NCI-H460 (cell line): ENCODE data around the gene DMRTC2. TPM values are rescaled to one million over a fixed set of nuclear protein-coding genes. Genes with fewer than 3 reads are reported as not detected.
A peak's percentile ranks its signal among the peaks of the same experiment; 100 is the strongest.

Experiments used
- DNase-seq: peaks from one replicate; pipeline ENCODE4 v3.0.0-alpha.2; 2016; ENCODE audit warnings: low read depth; ENCODE audit errors: extremely low read depth
- total RNA-seq: library from RNA; depleted of rRNA; stranded (reverse); fragments of >200 nt; shearing (Covaris generic); gene quantifications from 2 replicates; pipeline ENCODE4 v1.2.3, GENCODE V29; 2014

The DMRTC2 gene
- total RNA-seq, 1 experiment from 2014 or later, result not detected

- no peak for DNase-seq
Observed at GRCh38 chr19:41845051-41845590, 279 bp downstream of the DMRTC2 start.

DNA sequence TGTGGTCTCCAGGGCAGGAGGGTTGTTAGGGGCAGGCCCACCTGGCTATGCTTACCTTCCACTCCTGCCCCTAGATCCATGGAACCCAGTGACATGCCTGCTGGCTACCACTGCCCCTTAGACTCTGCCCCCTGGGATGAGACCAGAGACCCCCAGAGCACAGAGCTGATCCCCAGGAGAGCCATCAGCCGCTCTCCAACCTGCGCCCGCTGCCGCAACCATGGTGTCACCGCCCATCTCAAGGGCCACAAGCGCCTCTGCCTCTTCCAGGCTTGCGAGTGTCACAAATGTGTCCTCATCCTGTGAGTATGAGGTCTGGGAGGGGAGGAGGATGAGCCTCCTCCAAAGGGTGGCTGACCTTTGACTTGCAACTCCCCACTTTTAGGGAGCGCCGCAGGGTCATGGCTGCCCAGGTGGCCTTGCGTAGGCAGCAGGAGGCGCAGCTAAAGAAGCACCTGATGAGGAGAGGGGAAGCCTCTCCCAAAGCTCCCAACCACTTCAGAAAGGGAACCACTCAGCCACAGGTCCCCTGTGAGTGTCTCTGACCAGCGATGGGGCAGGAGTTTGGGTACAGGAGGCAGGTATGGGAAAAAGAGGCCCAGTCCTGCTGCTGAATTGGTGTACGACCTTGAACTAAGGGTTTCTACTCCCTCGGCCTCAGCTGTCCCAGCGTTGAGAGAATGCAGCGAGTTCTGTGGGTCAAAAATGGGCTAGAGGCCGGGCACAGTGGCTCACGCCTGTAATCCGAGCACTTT lies 2.7 kb downstream of the DMRTC2 start:
- DNase-seq, result no peak

DNA sequence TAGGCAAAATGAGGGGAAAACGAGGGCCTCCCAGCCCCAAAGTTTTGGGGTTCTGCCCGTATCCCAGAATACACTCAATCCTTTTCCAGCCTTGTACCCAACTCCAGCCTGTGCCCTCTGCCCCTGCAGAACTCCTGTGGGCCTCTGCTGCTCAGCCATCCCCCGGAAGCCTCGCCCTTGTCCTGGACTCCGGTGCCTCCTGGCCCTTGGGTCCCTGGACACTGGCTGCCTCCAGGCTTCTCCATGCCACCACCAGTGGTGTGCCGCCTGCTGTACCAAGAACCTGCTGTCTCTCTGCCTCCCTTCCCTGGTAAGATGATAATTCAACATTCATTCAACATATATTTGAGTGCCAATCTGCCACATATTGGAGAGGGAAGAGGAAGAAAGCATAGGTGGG lies 3.8 kb downstream of the DMRTC2 start:
- DNase-seq, result no peak

DNA sequence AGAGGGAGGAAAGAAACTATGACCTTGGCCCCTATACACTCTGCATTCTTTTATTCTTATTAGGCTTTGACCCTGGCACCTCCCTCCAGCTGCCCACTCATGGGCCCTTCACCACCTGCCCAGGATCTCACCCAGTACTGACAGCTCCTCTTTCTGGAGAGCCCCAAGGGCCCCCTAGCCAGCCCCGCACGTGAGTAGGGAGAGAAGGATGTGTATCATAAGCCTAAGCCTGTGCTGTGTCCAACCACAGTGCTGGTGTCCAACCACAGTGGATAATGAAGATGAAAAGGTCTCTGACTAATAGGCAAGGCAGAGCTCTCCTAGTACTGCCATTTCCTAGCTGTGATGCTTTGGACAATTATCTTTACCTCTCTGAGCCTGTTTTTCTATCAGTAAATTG lies 4.2 kb downstream of the DMRTC2 start:
- DNase-seq, result no peak

GRCh38 chr19:41850381-41850780 lies 5.5 kb downstream of the DMRTC2 start:
- DNase-seq, result no peak

GRCh38 chr19:41851456-41851855 lies 6.6 kb downstream of the DMRTC2 start:
- DNase-seq, result no peak

DNA sequence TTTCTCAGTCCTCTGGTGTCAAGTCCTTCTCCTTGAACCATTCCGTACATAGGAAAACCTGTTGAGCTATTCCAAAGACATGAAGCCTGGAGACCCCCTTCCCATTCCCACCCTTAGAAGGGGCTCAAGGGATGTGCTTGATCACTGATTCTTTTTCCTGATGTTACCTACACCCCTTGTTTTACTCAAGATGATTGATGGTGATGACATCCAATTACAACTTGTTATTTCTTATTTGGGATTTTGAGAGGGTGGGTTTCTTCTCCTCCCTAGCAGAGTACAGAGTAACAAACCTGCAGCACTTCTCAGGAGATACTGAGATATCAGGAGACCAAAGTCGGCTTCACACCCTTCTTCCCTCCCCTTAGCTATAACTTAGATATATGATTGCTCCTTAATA lies 8.5 kb downstream of the DMRTC2 start:
- no peak for DNase-seq

GRCh38 chr19:41853768-41854167 lies 8.9 kb downstream of the DMRTC2 start:
- no peak for DNase-seq

GRCh38 chr19:41859213-41859617 lies 14.4 kb downstream of the DMRTC2 start:
- no peak for DNase-seq

DNA sequence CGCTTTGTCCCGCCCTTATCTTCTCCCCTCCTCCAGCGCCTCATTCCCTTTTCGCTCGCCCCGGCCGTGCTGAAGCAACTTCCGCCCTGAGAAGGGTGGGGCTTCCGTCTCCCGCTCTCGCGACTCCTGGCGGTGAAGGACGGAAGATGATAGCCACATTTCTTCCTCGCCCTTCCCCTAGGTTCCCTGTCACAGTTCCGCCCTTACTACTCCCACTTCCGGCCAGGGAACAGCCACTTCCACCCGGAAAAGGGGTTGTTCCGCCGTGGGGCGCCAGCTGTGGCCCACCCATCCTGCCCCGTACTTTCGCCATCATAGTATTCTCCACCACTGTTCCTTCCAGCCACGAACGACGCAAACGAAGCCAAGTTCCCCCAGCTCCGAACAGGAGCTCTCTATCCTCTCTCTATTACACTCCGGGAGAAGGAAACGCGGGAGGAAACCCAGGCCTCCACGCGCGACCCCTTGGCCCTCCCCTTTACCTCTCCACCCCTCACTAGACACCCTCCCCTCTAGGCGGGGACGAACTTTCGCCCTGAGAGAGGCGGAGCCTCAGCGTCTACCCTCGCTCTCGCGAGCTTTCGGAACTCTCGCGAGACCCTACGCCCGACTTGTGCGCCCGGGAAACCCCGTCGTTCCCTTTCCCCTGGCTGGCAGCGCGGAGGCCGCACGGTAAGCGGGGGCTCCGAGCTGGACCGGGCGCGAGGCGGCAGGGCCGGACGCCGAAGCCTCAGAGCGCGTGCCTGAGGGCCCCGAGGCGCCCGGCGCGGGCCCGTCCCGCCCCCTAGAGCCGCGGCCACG lies 15.0 kb downstream of the DMRTC2 start, which contains the start of gene RPS19:
Gene RPS19 (plus strand): TSS at position 638 of the 801 bp plus-strand sequence. CDS start 520 bp downstream, outside the sequence.
- DNase-seq, result peak; percentile 97

DNA sequence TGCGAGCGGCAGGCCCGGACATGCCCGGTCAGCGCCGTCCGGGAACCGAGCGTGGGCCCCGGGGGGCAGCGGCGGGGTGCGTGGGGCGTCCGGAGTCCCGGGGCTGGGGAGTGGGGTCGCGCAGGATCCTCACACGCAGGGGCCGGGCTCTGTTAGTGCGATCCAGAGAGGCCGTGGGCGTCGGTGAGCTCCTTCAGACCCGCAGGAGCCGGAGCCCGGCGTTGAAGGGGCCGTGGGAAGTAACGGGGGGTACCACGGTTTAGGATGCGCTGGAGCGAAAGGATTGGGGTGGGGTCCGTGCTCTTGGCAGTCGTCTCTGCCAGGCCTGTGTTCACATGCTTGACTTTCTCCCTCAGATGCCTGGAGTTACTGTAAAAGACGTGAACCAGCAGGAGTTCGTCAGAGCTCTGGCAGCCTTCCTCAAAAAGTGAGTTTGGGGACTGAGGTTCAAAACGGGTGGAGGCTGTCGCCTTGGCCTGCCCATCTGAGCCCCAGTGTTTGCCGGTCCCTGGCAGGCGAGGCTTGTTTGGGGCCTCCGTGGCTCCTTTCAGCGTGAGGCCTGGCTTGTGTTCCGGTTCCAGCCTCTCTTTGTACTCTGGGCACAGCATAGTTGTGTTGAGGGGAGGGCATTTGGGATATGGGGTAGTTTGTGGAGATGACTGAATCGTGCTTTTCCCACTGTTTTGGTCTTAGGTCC lies 15.7 kb downstream of the DMRTC2 start:
- no peak for DNase-seq

DNA sequence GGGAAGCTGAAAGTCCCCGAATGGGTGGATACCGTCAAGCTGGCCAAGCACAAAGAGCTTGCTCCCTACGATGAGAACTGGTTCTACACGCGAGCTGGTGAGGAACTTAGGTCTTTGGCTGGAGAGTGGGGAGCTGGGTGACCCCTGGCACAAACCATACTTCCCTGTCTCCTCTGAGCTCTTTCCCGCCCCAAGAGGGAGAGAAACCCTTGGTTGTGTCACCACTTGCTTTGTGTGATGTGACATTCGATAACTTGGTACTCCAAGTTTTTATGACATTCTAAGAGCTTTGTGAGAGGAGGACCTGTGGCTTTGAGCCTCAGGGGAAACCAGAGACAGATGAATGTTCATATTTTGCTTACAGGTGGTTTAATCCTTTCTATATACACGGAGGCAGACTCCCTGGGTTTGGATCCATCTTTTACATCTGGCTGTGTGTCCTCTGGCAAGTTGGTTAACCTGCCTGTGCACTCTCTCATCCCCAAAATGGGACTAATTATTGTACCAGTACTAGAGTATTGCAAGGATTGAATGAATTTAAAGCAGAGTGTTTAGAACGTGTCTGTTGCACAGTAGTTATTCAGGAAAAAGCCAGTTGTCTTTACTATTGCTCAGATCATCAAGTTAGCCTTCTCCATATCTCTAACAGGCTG lies 16.4 kb downstream of the DMRTC2 start:
- DNase-seq, result no peak

GRCh38 chr19:41861846-41862245 lies 17.0 kb downstream of the DMRTC2 start:
- no peak for DNase-seq

GRCh38 chr19:41862445-41862986 lies 17.7 kb downstream of the DMRTC2 start:
- no peak for DNase-seq

- no peak for DNase-seq
Observed at GRCh38 chr19:41863209-41863931, 18.5 kb downstream of the DMRTC2 start.

GRCh38 chr19:41864374-41864773 lies 19.5 kb downstream of the DMRTC2 start:
- DNase-seq, result no peak

DNA sequence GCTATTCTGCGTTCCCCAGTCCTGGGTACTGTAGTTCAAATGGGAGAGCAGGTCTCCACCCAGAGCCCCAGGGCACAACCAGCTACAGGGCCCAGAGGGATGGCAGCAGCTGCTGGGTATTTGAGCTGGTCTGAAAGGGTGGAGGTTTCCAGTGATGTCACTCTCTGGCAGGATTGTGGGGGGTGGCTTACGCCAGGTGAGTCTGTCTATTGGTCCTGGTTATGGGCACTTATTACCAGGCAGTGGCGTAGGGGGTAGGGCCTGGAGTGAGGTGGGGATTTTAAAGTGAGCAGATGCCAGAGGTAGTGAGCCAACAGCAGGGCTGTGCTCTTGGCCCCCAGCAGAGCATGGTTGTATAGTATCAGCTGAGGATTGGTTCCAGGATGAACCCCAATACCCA lies 21.4 kb downstream of the DMRTC2 start:
- no peak for DNase-seq

GRCh38 chr19:41868120-41868988 lies 23.5 kb downstream of the DMRTC2 start:
- no peak for DNase-seq

DNA sequence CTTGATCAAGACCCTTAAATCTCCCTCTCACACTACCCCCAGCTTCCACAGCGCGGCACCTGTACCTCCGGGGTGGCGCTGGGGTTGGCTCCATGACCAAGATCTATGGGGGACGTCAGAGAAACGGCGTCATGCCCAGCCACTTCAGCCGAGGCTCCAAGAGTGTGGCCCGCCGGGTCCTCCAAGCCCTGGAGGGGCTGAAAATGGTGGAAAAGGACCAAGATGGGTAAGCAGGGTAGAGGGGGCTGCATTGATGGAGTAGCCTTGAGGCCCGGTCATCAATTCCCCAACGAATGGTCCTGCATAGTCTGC lies 24.1 kb downstream of the DMRTC2 start:
- DNase-seq, result no peak
